Spleen (tissue), 7 donors: ENCODE data around the gene COLEC12.

Experiments
- CTCF ChIP-seq, 11 experiments: fragments of 200-600 bp in 7 of 11; fragments of 450-650 bp in 4 of 11; sonication (generic) in 4 of 11; IDR thresholded peaks in 8 of 11; conservative IDR thresholded peaks in 3 of 11; 1 replicate in 7 of 11; 2 replicates in 4 of 11; pipeline versions ENCODE4 v1.4.0 to v1.8.0; 2016 to 2021; ENCODE audit warnings: antibody characterized with exemption in 11 of 11, inconsistent platforms in 4 of 11, mild to moderate bottlenecking in 1 of 11
- POLR2A ChIP-seq, 3 donors: fragments of 450-650 bp; IDR thresholded peaks; one replicate each; pipeline ENCODE4 v1.5.1; 2017; ENCODE audit warnings: antibody characterized with exemption in 3 of 3, mild to moderate bottlenecking in 1 of 3
- donor health status: DM: no; HTN: no; CAD: no; lungs with moderate emphysema.
- donor health status: DM: no; HTN: no; CAD: no.
- donor health status: DM: no; HTN: no; CAD: no.

GRCh38 chr18:549967-550366 lies 49.5 kb upstream of the COLEC12 start:
- no peak for TF ChIP-seq CTCF (IDR thresholded peaks at IDR 0.05 in 8 of 11, conservative IDR thresholded peaks at IDR 0.05 in 3 of 11)
- no peak for TF ChIP-seq POLR2A (IDR thresholded peaks at IDR 0.05)
